Lower leg skin (tissue), 4 donors: Measurements from ENCODE around the gene METTL6. TPM values are rescaled to one million over a fixed set of nuclear protein-coding genes. Genes with fewer than 3 reads are reported as not detected.
"Not testable (repeated sequence)": the region's sequence is repeated elsewhere in the genome, so short reads cannot be mapped to it uniquely, and the experiment has no call there.

Experiments used
- DNase-seq, 2 donors: peaks; one replicate each; pipeline ENCODE4 v3.0.0-alpha.2; 2019; ENCODE audit warnings: low spot score in 2 of 2
- H3K4me3 ChIP-seq: fragments of 200-600 bp; sonication (generic); 2 replicates; pipeline ENCODE4 v1.5.1; 2017; ENCODE audit warnings: mild to moderate bottlenecking, low read depth; ENCODE audit not compliant: poor library complexity, severe bottlenecking
- CTCF ChIP-seq, 3 donors: fragments of 450-650 bp; IDR thresholded peaks; one replicate each; pipeline ENCODE4 v1.5.1; 2016; ENCODE audit warnings: antibody characterized with exemption in 3 of 3, mild to moderate bottlenecking in 3 of 3, moderate library complexity in 2 of 3
- POLR2A ChIP-seq, 2 donors: fragments of 450-650 bp; IDR thresholded peaks; one replicate each; pipeline ENCODE4 v1.6.1; 2016 to 2017; ENCODE audit warnings: antibody characterized with exemption in 2 of 2, mild to moderate bottlenecking in 1 of 2, moderate library complexity in 1 of 2
- WGBS, 2 donors: methylation state at CpG; one replicate each; pipeline ENCODE4 v1.1.5; 2018; 5-methylcytosine and 5-hydroxymethylcytosine counted together
- intact Hi-C: fragments of 100-400 bp; cut with DNase I; formaldehyde crosslinking; loops from one replicate; pipeline ENCODE4 v1.15.0; 2023; ENCODE audit warnings: low total_unique reads
- total RNA-seq, 4 donors: library from RNA; depleted of rRNA; stranded (reverse); fragments of >200 nt; gene quantifications; one replicate each; pipeline ENCODE4 v1.1.0, GENCODE V29; 2016

Gene METTL6
- total RNA-seq, 4 donors from 2014 or later, result 4.9 to 15.2 (median 7.9) TPM

- TF ChIP-seq POLR2A (IDR thresholded peaks at IDR 0.05) (no peak), CTCF (IDR thresholded peaks at IDR 0.05) (no peak)
- intact Hi-C loops, result no loop called here
- WGBS, 2 donors, result 88 to 94% methylated on average over 7 of the region's 7 CpGs
- no peak overlapping the region for H3K4me3 ChIP-seq
- peak in 1 of 2 donors; percentile 9 for DNase-seq
These were observed 31.0 kb upstream of the METTL6 start for GRCh38 chr3:15458212-15458780.

DNA sequence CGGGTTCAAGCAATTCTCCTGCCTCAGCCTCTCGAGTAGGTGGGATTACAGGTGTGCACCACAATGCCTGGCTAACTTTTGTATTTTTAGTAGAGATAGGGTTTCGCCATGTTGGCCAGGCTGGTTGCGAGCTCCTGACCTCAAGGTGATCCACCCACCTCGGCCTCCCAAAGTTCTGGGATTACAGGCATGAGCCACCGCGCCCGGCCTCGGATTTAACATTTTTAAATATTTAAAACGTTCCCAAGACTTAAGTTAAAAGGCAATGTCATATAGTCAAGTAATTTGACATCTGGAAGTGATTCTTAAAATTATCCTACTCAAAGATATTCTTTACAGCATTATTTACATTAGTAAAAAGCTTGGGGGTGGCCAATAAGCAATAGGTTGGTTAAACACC lies 29.6 kb upstream of the METTL6 start:
- DNase-seq, result peak in 1 of 2 donors; percentile 43
- 94 to 95% methylated on average over 10 of the region's 10 CpGs for WGBS, 2 donors
- intact Hi-C loops, H3K4me3 ChIP-seq: not testable (repeated sequence)

GRCh38 chr3:15456321-15456720 lies 29.0 kb upstream of the METTL6 start:
- DNase-seq, result peak in 1 of 2 donors; percentile 54
- WGBS, 2 donors, result 88 to 91% methylated on average over 2 of the region's 2 CpGs

DNA sequence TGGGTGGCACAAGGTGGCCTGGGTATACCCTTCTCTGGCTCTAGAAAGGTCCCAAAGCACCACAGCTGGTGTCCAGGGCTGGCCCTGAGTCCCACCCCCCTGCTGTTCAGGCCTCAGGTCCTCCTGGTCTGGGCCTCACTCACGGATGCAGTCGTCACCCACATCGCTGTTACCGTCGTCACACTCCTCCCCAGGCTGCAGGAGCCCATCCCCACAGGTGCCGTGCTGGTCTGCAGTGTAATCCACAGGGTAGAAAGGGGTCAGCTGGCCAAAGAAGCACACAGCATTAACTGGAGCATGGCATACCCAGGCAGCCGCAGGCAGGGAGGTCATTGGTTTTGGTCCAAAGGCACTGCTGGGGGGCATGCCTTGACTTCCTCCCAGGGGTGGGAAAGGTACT lies 28.4 kb upstream of the METTL6 start:
- TF ChIP-seq POLR2A (IDR thresholded peaks at IDR 0.05), result no peak
- no peak for TF ChIP-seq CTCF (IDR thresholded peaks at IDR 0.05)
- WGBS, 2 donors, result 90 to 91% methylated on average over 7 of the region's 7 CpGs
- intact Hi-C loops, result no loop called here
- DNase-seq, result peak in 1 of 2 donors; percentile 69
- no peak overlapping the region for H3K4me3 ChIP-seq

More at GRCh38 chr3:15456321-15456720, 29.0 kb upstream of the METTL6 start:
- intact Hi-C loops, result no loop called here
- H3K4me3 ChIP-seq, result no peak overlapping the region
- TF ChIP-seq CTCF (IDR thresholded peaks at IDR 0.05) (no peak), POLR2A (IDR thresholded peaks at IDR 0.05) (no peak)

DNA sequence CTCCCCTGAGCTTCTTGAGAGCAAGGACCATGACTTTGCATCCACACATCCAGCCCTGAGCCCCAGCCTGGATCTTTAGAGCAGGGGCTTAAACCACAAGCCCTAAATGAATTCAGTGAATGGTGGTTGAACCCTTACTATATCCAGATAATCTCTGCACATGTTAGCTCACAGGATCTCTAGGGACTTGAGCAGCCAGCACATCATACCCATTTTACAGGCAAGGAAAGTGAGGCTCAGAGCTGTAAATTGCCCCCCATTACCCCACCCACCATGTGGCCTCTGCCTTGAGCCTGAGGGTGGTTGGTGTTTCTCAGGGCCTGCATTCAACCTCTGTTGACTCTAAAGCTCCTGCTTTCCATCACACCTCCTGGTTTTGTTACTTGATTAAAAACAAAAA lies 27.6 kb upstream of the METTL6 start:
- intact Hi-C loops, result no loop called here
- TF ChIP-seq CTCF (IDR thresholded peaks at IDR 0.05), result no peak
- TF ChIP-seq POLR2A (IDR thresholded peaks at IDR 0.05), result no peak
- H3K4me3 ChIP-seq, result no peak overlapping the region
- DNase-seq, result peak in 1 of 2 donors; percentile 12

- intact Hi-C loops, result no loop called here
- TF ChIP-seq CTCF (IDR thresholded peaks at IDR 0.05) (no peak), POLR2A (IDR thresholded peaks at IDR 0.05) (no peak)
- H3K4me3 ChIP-seq, result no peak overlapping the region
- 74 to 82% methylated on average over 9 of the region's 9 CpGs for WGBS, 2 donors
- peak in 1 of 2 donors; percentile 73 for DNase-seq
These were observed 26.8 kb upstream of the METTL6 start for GRCh38 chr3:15453991-15454625.
